Gastroesophageal sphincter (tissue), 3 donors: ENCODE results near the gene TMEM43.

Source experiments
- CTCF ChIP-seq, 4 experiments: fragments of 200-600 bp in 2 of 4; fragments of 450-650 bp in 2 of 4; sonication (generic) in 1 of 4; IDR thresholded peaks; one replicate each; pipeline ENCODE4 v1.5.1; 2017 to 2019; ENCODE audit warnings: antibody characterized with exemption in 4 of 4, mild to moderate bottlenecking in 2 of 4, moderate library complexity in 2 of 4
- POLR2A ChIP-seq, 2 donors: fragments of 450-650 bp; IDR thresholded peaks; one replicate each; pipeline ENCODE4 v1.6.1; 2017; ENCODE audit warnings: antibody characterized with exemption in 2 of 2, mild to moderate bottlenecking in 2 of 2, moderate library complexity in 1 of 2
- POLR2AphosphoS5 ChIP-seq: sonication (generic); formaldehyde crosslinking; IDR thresholded peaks from one replicate; pipeline ENCODE4 v1.6.1; 2017; ENCODE audit warnings: antibody characterized with exemption

GRCh38 chr3:14128724-14129123 is 3.9 kb downstream of the TMEM43 start:
- TF ChIP-seq POLR2AphosphoS5 (no peak), CTCF (IDR thresholded peaks at IDR 0.05) (no peak), POLR2A (IDR thresholded peaks at IDR 0.05) (no peak)
